Measurements from ENCODE around the gene FAH.

FAH gene

DNA sequence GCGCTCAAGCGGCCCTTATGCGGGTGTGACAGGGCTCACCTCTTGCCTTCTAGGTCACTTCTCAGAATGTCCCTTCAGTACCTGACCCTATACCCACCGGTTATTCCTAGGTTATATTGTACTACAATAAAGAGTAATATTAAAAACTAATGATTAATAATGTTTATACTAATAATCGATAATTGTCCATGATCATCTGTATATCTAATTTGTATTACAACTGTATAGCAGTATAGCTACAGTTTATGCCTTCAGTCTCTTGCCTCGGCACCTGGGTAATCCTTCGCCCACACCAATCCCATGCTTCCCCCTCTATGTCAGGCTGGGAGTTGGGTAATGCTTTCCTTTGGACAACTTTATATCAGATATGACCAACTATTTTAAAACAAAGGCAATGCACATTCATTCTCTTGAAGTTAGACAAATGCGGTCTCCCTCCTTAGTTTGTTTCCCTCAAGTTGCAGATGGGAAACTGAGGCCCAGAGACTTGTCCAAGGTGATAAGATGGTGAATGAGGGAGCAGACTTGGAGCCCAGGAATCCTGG, 3.4 kb downstream of the FAH start:
- TF ChIP-seq, protein P1, sequence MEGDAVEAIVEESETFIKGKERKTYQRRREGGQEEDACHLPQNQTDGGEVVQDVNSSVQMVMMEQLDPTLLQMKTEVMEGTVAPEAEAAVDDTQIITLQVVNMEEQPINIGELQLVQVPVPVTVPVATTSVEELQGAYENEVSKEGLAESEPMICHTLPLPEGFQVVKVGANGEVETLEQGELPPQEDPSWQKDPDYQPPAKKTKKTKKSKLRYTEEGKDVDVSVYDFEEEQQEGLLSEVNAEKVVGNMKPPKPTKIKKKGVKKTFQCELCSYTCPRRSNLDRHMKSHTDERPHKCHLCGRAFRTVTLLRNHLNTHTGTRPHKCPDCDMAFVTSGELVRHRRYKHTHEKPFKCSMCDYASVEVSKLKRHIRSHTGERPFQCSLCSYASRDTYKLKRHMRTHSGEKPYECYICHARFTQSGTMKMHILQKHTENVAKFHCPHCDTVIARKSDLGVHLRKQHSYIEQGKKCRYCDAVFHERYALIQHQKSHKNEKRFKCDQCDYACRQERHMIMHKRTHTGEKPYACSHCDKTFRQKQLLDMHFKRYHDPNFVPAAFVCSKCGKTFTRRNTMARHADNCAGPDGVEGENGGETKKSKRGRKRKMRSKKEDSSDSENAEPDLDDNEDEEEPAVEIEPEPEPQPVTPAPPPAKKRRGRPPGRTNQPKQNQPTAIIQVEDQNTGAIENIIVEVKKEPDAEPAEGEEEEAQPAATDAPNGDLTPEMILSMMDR (IDR thresholded peaks at IDR 0.05; ENCODE audit: low read depth, low read length), result no peak

DNA sequence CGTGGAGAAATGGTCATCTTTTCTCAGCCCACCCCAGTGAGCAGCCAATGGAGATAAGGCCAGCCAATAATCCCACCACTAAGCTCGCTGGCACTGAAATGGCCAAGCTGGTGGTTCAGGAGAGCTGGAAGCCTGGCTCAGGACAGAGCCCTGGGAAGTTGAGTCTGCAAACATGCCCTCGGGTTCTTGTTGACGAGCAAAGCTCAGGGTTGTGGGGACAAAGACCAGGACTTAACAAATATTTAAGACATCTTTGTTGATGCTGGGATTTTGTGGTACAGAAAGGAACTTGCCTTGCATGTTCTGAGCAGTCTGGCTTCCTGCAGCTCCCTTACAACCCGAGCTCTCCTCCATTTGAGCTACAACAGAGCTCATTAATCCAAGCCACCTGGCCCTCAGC, 4.4 kb downstream of the FAH start:
- H3K4me3 ChIP-seq (ENCODE audit: low read depth, low read length), result no peak overlapping the region
- TF ChIP-seq, protein P1 (IDR thresholded peaks at IDR 0.05; ENCODE audit: low read depth, low read length), result no peak

More for the DNA sequence above, 3.4 kb downstream of the FAH start:
- H3K4me3 ChIP-seq (ENCODE audit: low read depth, low read length), result no peak overlapping the region

DNA sequence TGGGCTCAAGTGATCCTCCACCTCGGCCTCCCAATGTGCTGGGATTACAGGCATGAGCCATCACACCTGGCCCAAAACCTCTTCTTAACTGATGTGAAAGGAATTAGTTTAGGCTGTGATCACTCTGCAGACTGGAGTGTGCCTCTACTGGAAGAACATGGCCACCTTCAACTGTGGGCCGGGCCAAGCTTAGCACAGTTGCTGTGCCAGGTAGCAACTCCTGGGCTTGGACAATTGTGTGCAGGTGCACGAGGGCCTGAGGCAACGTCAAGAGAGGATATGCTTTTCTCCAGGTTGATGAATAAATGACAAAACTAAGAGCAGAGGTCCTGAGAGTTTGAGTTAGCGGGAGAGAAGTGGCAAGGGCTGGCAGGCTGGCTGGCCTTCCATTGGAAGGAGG, 6.5 kb downstream of the FAH start:
- TF ChIP-seq, protein P1 (IDR thresholded peaks at IDR 0.05; ENCODE audit: low read depth, low read length), result no peak

DNA sequence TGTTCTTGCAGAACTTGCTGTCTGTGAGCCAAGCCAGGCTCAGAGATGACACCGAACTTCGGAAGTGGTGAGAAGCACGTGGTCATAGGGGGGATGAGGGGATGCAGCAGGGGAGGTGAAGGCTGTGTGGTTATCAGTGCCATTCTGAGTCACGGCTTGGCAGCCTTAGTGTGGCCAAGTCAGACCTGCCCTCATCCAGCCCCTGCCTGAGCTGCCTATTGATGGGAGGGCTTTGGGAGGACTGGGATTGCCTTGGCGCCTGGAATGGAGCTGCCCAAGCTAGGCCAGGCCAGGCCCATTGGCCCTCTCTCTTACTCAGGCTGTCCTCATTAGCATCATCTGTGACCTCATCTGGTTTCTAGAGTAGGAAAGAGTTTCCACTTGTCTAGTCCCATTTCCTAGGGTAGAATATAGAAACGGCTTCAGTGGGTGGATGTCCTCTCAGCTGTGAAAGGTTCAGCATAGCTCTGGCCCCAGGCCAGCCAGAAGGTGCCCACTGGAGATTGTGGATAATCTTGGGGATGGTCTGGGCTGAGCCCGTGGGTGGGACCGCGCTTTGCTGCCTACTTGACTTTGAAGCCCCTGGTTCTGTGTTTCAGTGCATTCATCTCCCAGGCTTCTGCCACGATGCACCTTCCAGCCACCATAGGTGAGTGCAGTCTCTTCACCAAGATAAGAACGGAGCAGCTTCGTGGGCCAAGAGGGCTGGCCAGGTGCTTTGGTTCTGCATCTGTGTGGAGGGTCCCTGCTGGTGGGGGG, 7.2 kb downstream of the FAH start:
- TF ChIP-seq, protein P1 (IDR thresholded peaks at IDR 0.05; ENCODE audit: low read depth, low read length), result no peak

More for the DNA sequence above, 6.5 kb downstream of the FAH start:
- no peak overlapping the region for H3K4me3 ChIP-seq (ENCODE audit: low read depth, low read length)

DNA sequence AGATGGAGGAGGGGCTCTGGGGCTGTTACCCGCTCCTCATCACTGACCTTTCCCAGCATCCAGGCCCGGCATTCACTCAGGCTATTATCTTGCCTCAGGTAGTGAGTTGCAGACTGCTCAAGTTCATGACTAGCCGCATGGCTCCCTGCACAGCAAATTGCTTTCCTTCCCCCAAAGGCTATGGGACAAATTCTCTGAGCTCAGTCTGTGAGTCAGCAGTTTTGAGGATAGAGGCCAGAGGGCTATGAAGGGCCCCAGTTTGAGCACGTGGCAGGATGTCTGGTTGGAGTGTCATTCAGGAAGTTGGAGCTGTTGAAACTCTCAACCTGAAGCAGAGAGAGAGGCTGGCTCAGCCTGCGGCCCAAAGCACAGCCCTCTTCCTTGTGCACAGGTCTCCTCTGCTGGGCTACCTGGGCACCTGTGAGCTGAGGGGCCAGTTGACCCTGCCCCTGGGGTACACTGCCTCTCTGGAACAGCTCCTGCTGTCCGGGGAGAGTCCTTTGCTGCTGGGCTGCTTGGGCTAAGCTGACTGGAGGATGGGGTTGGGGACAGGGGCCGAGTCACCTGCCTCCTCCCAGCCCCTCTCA, 7.9 kb downstream of the FAH start:
- TF ChIP-seq, protein P1 (IDR thresholded peaks at IDR 0.05; ENCODE audit: low read depth, low read length), result no peak
- H3K4me3 ChIP-seq (ENCODE audit: low read depth, low read length), result no peak overlapping the region

More for the DNA sequence above, 7.2 kb downstream of the FAH start:
- no peak overlapping the region for H3K4me3 ChIP-seq (ENCODE audit: low read depth, low read length)

DNA sequence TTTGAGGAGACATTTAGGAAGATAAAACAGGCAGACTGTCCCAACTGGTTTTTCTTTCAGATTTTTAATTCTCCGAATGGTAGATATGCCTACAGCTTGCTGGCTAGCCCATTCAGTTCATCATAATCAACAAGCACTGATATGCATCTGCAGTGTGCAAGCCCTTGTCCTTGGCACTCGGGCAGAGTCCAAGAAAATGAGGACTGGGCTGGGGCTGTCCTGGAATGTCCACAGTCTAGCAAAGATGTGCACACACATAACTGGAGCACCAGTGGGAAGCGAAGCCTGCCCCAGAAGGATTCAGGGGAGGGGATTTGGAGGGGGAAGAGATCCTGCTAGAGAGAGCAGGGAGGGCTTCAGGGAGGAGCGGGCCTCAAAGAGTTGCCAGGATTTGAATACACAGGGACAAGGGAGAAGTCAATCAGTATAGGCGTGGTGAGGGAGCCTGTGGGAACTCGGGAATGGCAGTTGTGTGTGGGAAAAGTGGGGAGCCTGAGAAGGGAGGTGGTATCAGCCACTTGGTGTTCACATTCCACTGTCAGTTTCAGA, 8.7 kb downstream of the FAH start:
- TF ChIP-seq, protein P1 (IDR thresholded peaks at IDR 0.05; ENCODE audit: low read depth, low read length), result no peak
- H3K4me3 ChIP-seq (ENCODE audit: low read depth, low read length), result no peak overlapping the region
